22Rv1 (cell line): ENCODE measurements around the gene MAML3.

Experiments
- ZFX ChIP-seq: fragments of 450-650 bp; IDR thresholded peaks from 2 replicates; pipeline ENCODE4 v1.6.1; 2017; ENCODE audit warnings: antibody characterized with exemption, borderline replicate concordance
- TF ChIP-seq, protein P1 (sequence below): fragments of 450-650 bp; IDR thresholded peaks from 2 replicates; pipeline ENCODE4 v1.5.1; 2017; ENCODE audit warnings: mild to moderate bottlenecking

DNA sequence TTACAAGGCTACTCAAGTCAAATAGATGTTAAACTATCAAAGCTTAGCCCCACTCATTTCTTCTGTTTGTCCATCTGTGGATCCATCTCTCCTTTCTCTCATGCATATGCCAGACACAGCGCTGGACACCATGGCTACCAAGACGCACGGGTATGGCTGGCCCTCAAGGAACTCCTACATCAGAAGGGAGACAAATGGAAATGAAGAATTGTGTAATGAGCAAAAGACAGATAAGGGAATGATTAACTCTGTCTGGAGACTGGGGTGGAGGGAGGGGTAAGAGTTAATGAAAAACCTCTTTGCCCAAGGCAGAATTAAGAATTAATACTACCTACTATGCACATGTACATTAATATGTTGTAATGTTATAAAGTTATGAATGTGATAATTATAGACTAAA, 400.3 kb downstream of the MAML3 start:
- TF ChIP-seq, protein P1, sequence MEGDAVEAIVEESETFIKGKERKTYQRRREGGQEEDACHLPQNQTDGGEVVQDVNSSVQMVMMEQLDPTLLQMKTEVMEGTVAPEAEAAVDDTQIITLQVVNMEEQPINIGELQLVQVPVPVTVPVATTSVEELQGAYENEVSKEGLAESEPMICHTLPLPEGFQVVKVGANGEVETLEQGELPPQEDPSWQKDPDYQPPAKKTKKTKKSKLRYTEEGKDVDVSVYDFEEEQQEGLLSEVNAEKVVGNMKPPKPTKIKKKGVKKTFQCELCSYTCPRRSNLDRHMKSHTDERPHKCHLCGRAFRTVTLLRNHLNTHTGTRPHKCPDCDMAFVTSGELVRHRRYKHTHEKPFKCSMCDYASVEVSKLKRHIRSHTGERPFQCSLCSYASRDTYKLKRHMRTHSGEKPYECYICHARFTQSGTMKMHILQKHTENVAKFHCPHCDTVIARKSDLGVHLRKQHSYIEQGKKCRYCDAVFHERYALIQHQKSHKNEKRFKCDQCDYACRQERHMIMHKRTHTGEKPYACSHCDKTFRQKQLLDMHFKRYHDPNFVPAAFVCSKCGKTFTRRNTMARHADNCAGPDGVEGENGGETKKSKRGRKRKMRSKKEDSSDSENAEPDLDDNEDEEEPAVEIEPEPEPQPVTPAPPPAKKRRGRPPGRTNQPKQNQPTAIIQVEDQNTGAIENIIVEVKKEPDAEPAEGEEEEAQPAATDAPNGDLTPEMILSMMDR = no peak
- no peak for TF ChIP-seq ZFX
